SK-N-SH (cell line): ENCODE data around the gene KCNH8. TPM values are rescaled to one million over a fixed set of nuclear protein-coding genes. Genes with fewer than 3 reads are reported as not detected.

Experiments
- CTCF ChIA-PET: fragments of 300-600, 350-600 bp; formaldehyde crosslinking; extraction: SDS; loops from one replicate; lab custom pipeline; 2021; lab: Yijun Ruan, JAX
- POLR2A ChIA-PET: fragments of 350-600 bp; sonication (Branson Sonifier 250); formaldehyde crosslinking; extraction: SDS; loops from one replicate; lab custom pipeline; 2020; ENCODE audit warnings: antibody characterized with exemption, inconsistent platforms; lab: Yijun Ruan, JAX
- DNase-seq: peaks from one replicate; pipeline ENCODE4 v3.0.0; 2012
- H2AFZ ChIP-seq: fragments of 200-600 bp; sonication (generic); 2 replicates; pipeline ENCODE4 v1.8.1; 2016; ENCODE audit warnings: antibody characterized with exemption, mild to moderate bottlenecking, low read depth
- H3F3A ChIP-seq: fragments of 200-600 bp; sonication (generic); replicated peaks from 2 replicates; pipeline ENCODE3; 2016; ENCODE audit warnings: antibody characterized with exemption, mild to moderate bottlenecking; ENCODE audit not compliant: insufficient read depth
- H3K27ac ChIP-seq, 2 experiments: fragments of 200-500 bp in 1 of 2; fragments of 200-600 bp in 1 of 2; sonication (Bioruptor generic) in 1 of 2; sonication (generic), shearing (Covaris generic) in 1 of 2; 2 replicates each; pipeline versions ENCODE4 v1.5.1 to v1.6.1; 2014 to 2016; ENCODE audit warnings: low read depth in 2 of 2, inconsistent platforms in 1 of 2, low read length in 1 of 2, mild to moderate bottlenecking in 1 of 2, mixed read lengths in 1 of 2
- H3K27me3 ChIP-seq: fragments of 200-600 bp; sonication (generic), shearing (Covaris generic); 2 replicates; pipeline ENCODE4 v1.6.1; 2016; ENCODE audit warnings: mixed run types; ENCODE audit not compliant: insufficient read depth
- H3K36me3 ChIP-seq, 2 experiments: fragments of 200-500 bp in 1 of 2; fragments of 200-600 bp in 1 of 2; sonication (Bioruptor generic) in 1 of 2; sonication (generic) in 1 of 2; replicated peaks in 1 of 2; 2 replicates each; pipeline versions ENCODE3 to v1.5.1; 2014 to 2016; ENCODE audit warnings: low read length in 1 of 2, mild to moderate bottlenecking in 1 of 2; ENCODE audit not compliant: insufficient read depth in 2 of 2, control insufficient read depth in 1 of 2
- H3K4me1 ChIP-seq, 2 experiments: fragments of 200-500 bp in 1 of 2; fragments of 200-600 bp in 1 of 2; sonication (Bioruptor generic) in 1 of 2; sonication (generic), shearing (Covaris generic) in 1 of 2; 2 replicates each; pipeline versions ENCODE4 v1.5.1 to v1.6.1; 2014 to 2016; ENCODE audit warnings: low read depth in 1 of 2, low read length in 1 of 2, mixed run types in 1 of 2; ENCODE audit not compliant: insufficient read depth in 2 of 2, control insufficient read depth in 1 of 2
- H3K4me2 ChIP-seq: fragments of 200-600 bp; sonication (generic), shearing (Covaris generic); 2 replicates; pipeline ENCODE4 v1.6.1; 2017; ENCODE audit warnings: mixed run types
- H3K4me3 ChIP-seq, 2 experiments: fragments of 200-500 bp in 1 of 2; fragments of 200-600 bp in 1 of 2; sonication (Bioruptor generic) in 1 of 2; sonication (generic), shearing (Covaris generic) in 1 of 2; 2 replicates each; pipeline versions ENCODE4 v1.5.1 to v1.8.1; 2014 to 2016; ENCODE audit warnings: low read depth in 2 of 2, inconsistent platforms in 1 of 2, low read length in 1 of 2, mild to moderate bottlenecking in 1 of 2, mixed read lengths in 1 of 2, moderate library complexity in 1 of 2
- H3K79me2 ChIP-seq: fragments of 200-600 bp; sonication (generic); 2 replicates; pipeline ENCODE4 v1.8.1; 2017; ENCODE audit warnings: mild to moderate bottlenecking; ENCODE audit not compliant: insufficient read depth
- H3K9ac ChIP-seq: fragments of 200-600 bp; sonication (generic); 2 replicates; pipeline ENCODE4 v1.6.1; 2017; ENCODE audit warnings: mixed run types
- H3K9me2 ChIP-seq: fragments of 200-600 bp; sonication (generic); 2 replicates; pipeline ENCODE4 v1.6.1; 2017; ENCODE audit warnings: mixed run types
- H3K9me3 ChIP-seq: fragments of 200-600 bp; sonication (generic); 2 replicates; pipeline ENCODE4 v1.6.1; 2017; ENCODE audit warnings: mixed run types, mild to moderate bottlenecking, moderate library complexity
- H4K20me1 ChIP-seq: fragments of 200-600 bp; sonication (generic); 2 replicates; pipeline ENCODE4 v1.6.1; 2017; ENCODE audit warnings: mild to moderate bottlenecking, mixed run types; ENCODE audit not compliant: insufficient read depth
- ELF1 ChIP-seq: IDR thresholded peaks from 2 replicates; pipeline ENCODE4 v1.4.0; 2012
- EZH2phosphoT487 ChIP-seq: fragments of 200-600 bp; sonication (generic); IDR thresholded peaks from 2 replicates; pipeline ENCODE4 v1.6.1; 2017; ENCODE audit warnings: low read depth, mixed run types, mild to moderate bottlenecking, antibody characterized with exemption, moderate library complexity, borderline replicate concordance
- MEF2A ChIP-seq: IDR thresholded peaks from 2 replicates; pipeline ENCODE4 v1.4.0; 2012; ENCODE audit warnings: low read depth, borderline replicate concordance
- NFIC ChIP-seq: IDR thresholded peaks from 2 replicates; pipeline ENCODE4 v1.4.0; 2012; ENCODE audit warnings: borderline replicate concordance
- POLR2AphosphoS5 ChIP-seq: IDR thresholded peaks from 2 replicates; pipeline ENCODE4 v1.6.1; 2012; ENCODE audit warnings: low read depth, low read length
- RFX5 ChIP-seq: IDR thresholded peaks from 2 replicates; pipeline ENCODE4 v1.6.1; 2012; ENCODE audit warnings: mild to moderate bottlenecking, improper control_type of control experiment, low read length
- SMC3 ChIP-seq: IDR thresholded peaks from 2 replicates; pipeline ENCODE4 v1.6.1; 2012; ENCODE audit warnings: low read depth, low read length, improper control_type of control experiment
- TAF1 ChIP-seq: IDR thresholded peaks from 2 replicates; pipeline ENCODE4 v1.6.1; 2012; ENCODE audit warnings: low read depth, mild to moderate bottlenecking, low read length, moderate library complexity, borderline replicate concordance
- TEAD4 ChIP-seq: IDR thresholded peaks from 2 replicates; pipeline ENCODE4 v1.4.0; 2012; ENCODE audit warnings: mild to moderate bottlenecking, borderline replicate concordance; ENCODE audit not compliant: insufficient read depth
- WGBS: methylation state at CpG from one replicate; pipeline ENCODE4 v1.1.6; 2017; ENCODE audit warnings: low lambda C conversion rate; 5-methylcytosine and 5-hydroxymethylcytosine counted together
- polyA plus RNA-seq, 3 experiments: library from polyadenylated mRNA; depleted of rRNA; stranded (reverse); fragments of >200 nt; gene quantifications; 2 replicates each; pipeline ENCODE4 v1.2.3, GENCODE V29; 2012
- TF ChIP-seq, protein P1 (sequence below): IDR thresholded peaks from 2 replicates; pipeline ENCODE4 v1.4.0; 2012; ENCODE audit warnings: low read depth
- TF ChIP-seq, protein P2 (sequence below): fragments of 200-600 bp; sonication (generic); IDR thresholded peaks from 2 replicates; pipeline ENCODE4 v1.6.1; 2017; ENCODE audit warnings: antibody characterized with exemption, mild to moderate bottlenecking, moderate library complexity
- TF ChIP-seq, protein P3 (sequence below): fragments of 150-350 bp; IDR thresholded peaks from 2 replicates; pipeline ENCODE4 v1.6.1; 2017; ENCODE audit warnings: antibody characterized with exemption, low read length, low read depth, borderline replicate concordance
- TF ChIP-seq, protein P4 (sequence below): IDR thresholded peaks from 2 replicates; pipeline ENCODE4 v1.4.0; 2012; ENCODE audit warnings: low read depth, borderline replicate concordance

The KCNH8 gene
- polyA plus RNA-seq, 1 of the 3 experiments (the other 2 are of a cell fraction) = 0.05 TPM

DNA sequence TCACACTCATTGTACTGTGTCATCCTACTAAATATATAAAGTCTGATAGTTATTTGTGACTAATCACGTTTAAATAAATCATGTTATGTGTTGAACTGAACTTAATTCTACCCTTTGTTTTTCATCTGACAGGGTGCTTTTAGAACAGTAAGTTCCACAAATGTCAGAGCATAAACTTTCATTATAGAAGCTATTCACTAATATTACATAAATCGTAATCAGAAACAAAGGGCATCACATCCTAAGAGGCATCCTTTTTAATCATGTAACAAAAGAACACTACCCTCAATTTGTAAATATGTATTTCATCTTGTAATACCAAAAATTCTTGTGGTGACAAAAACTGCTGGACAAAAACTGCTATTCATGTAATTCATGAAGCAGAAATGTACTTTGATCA lies 50.8 kb downstream of the KCNH8 start:
- WGBS = 50% methylated on average over 2 of the region's 2 CpGs
- no peak overlapping the region for H2AFZ ChIP-seq
- H3K36me3 ChIP-seq = no peaks in the 10 kb centered on the region
- H3K9me3 ChIP-seq = no peaks in the 10 kb centered on the region
- ChIA-PET CTCF (interaction anchor here (1.4 kb wide), 1 partner anchor 25 kb away, joined by 4 read pairs; no protein-coding TSS in a partner anchor), POLR2A (no interaction called here)
- no peak overlapping the region for H3K27ac ChIP-seq
- no peak for DNase-seq
- no peaks in the 10 kb centered on the region for H3K9me2 ChIP-seq
- H4K20me1 ChIP-seq = no peaks in the 10 kb centered on the region
- TF ChIP-seq, protein P1, sequence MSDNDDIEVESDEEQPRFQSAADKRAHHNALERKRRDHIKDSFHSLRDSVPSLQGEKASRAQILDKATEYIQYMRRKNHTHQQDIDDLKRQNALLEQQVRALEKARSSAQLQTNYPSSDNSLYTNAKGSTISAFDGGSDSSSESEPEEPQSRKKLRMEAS = no peak
- TF ChIP-seq MEF2A = no peak
- no peak for TF ChIP-seq POLR2AphosphoS5
- TF ChIP-seq, protein P2, sequence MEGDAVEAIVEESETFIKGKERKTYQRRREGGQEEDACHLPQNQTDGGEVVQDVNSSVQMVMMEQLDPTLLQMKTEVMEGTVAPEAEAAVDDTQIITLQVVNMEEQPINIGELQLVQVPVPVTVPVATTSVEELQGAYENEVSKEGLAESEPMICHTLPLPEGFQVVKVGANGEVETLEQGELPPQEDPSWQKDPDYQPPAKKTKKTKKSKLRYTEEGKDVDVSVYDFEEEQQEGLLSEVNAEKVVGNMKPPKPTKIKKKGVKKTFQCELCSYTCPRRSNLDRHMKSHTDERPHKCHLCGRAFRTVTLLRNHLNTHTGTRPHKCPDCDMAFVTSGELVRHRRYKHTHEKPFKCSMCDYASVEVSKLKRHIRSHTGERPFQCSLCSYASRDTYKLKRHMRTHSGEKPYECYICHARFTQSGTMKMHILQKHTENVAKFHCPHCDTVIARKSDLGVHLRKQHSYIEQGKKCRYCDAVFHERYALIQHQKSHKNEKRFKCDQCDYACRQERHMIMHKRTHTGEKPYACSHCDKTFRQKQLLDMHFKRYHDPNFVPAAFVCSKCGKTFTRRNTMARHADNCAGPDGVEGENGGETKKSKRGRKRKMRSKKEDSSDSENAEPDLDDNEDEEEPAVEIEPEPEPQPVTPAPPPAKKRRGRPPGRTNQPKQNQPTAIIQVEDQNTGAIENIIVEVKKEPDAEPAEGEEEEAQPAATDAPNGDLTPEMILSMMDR = no peak
- TF ChIP-seq RFX5 = no peak
- TF ChIP-seq, protein P3, sequence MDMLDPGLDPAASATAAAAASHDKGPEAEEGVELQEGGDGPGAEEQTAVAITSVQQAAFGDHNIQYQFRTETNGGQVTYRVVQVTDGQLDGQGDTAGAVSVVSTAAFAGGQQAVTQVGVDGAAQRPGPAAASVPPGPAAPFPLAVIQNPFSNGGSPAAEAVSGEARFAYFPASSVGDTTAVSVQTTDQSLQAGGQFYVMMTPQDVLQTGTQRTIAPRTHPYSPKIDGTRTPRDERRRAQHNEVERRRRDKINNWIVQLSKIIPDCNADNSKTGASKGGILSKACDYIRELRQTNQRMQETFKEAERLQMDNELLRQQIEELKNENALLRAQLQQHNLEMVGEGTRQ = no peak
- no peak for TF ChIP-seq EZH2phosphoT487
- no peak for TF ChIP-seq TEAD4
- no peak for TF ChIP-seq TAF1
- TF ChIP-seq NFIC = no peak
- no peak for TF ChIP-seq SMC3
- TF ChIP-seq ELF1 = no peak
- TF ChIP-seq, protein P4, sequence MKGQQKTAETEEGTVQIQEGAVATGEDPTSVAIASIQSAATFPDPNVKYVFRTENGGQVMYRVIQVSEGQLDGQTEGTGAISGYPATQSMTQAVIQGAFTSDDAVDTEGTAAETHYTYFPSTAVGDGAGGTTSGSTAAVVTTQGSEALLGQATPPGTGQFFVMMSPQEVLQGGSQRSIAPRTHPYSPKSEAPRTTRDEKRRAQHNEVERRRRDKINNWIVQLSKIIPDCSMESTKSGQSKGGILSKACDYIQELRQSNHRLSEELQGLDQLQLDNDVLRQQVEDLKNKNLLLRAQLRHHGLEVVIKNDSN = no peak
- H3K4me2 ChIP-seq = no peak overlapping the region
- no peak overlapping the region for H3K9ac ChIP-seq
- H3K4me1 ChIP-seq = no peaks in the 10 kb centered on the region
- H3F3A ChIP-seq = no peaks in the 10 kb centered on the region
- no peaks in the 10 kb centered on the region for H3K79me2 ChIP-seq
- H3K27me3 ChIP-seq = no peaks in the 10 kb centered on the region
- H3K4me3 ChIP-seq = no peak overlapping the region

DNA sequence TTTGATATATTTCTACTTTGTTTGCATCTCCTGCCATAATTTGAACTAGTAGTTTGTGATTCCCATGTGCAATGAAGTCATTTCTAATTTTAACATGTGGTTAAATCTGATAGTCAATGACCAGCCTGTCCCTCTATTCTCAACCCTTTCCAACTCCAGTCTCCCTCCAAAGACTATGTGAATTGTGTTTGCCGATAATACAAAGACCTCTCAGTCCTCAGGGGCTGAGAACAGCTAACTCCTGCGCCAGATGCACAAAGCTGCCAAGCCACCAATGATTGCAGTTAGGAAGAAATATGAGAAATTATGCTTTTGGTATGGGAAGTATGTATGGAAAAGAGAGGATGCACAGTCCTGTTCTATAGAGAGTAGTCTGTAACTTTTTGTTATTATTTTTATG lies 54.0 kb downstream of the KCNH8 start:
- Histone ChIP-seq H3K4me1 (no peaks in the 10 kb centered on the region; a peak in 1 of 4 replicates), H3K9me3 (no peaks in the 10 kb centered on the region), H3F3A (no peaks in the 10 kb centered on the region), H4K20me1 (no peaks in the 10 kb centered on the region), H3K4me3 (no peak overlapping the region), H3K27ac (no peak overlapping the region), H3K27me3 (no peaks in the 10 kb centered on the region), H2AFZ (no peak overlapping the region), H3K4me2 (no peak overlapping the region), H3K9me2 (no peaks in the 10 kb centered on the region), H3K79me2 (no peaks in the 10 kb centered on the region), H3K9ac (no peak overlapping the region), H3K36me3 (no peaks in the 10 kb centered on the region)
- no peak for DNase-seq
- CTCF ChIA-PET = interaction anchor here (1.0 kb wide), 1 partner anchor 12 kb away, joined by 3 read pairs; no protein-coding TSS in a partner anchor
- POLR2A ChIA-PET = no interaction called here
- 74% methylated on average over 2 of the region's 2 CpGs for WGBS
- TF ChIP-seq POLR2AphosphoS5 (no peak), TEAD4 (no peak)
- TF ChIP-seq, protein P2 = no peak
